ENCODE measurements around the gene SASH3.

DNA sequence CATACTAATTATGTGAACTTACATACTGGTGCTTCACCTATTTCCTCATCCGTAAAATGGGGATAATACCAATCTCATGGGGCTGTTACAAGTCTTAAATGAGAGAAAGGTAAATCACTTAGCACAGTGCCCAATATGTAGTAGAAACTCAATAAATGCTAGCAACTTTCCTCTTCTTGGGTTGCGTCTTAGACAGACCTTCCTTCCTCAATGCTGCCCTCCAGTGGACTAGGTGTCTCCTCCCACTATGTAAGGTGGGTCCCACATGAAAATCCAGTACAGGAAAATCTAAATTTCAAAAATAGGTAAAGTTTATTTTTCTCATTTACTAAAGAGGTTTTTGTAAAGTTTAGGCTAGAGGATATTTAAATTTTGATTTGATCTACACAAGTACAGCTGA lies 43.4 kb downstream of the SASH3 start:
- no peak for TF ChIP-seq POLR2A (IDR thresholded peaks at IDR 0.05; ENCODE audit: low read length)
- TF ChIP-seq GATA1 (IDR thresholded peaks at IDR 0.05; ENCODE audit: low read depth, low read length) = no peak
